Suprapubic skin (tissue), 4 donors: ENCODE measurements around the gene SNAPC1. TPM values are rescaled to one million over a fixed set of nuclear protein-coding genes. Genes with fewer than 3 reads are reported as not detected.
"Not testable (repeated sequence)": the region's sequence is repeated elsewhere in the genome, so short reads cannot be mapped to it uniquely, and the experiment has no call there.

Experiments used
- DNase-seq, 2 donors: peaks; one replicate each; pipeline ENCODE4 v3.0.0-alpha.2; 2019; ENCODE audit warnings: low spot score in 2 of 2
- H3K27ac ChIP-seq: fragments of 200-600 bp; sonication (generic); one replicate; pipeline ENCODE4 v1.5.1; 2019
- H3K27me3 ChIP-seq: fragments of 200-600 bp; sonication (generic); one replicate; pipeline ENCODE4 v1.5.1; 2019
- H3K36me3 ChIP-seq: fragments of 200-600 bp; sonication (generic); one replicate; pipeline ENCODE4 v1.5.1; 2019
- H3K4me1 ChIP-seq: fragments of 200-600 bp; sonication (generic); one replicate; pipeline ENCODE4 v1.5.1; 2019
- H3K4me3 ChIP-seq: fragments of 200-600 bp; sonication (generic); one replicate; pipeline ENCODE4 v1.5.1; 2019; ENCODE audit warnings: mild to moderate bottlenecking
- H3K9me3 ChIP-seq: fragments of 200-600 bp; sonication (generic); one replicate; pipeline ENCODE4 v1.5.1; 2019
- EP300 ChIP-seq: sonication (generic); formaldehyde crosslinking; IDR thresholded peaks from one replicate; pipeline ENCODE4 v1.6.1; 2017; ENCODE audit warnings: antibody characterized with exemption
- POLR2A ChIP-seq, 2 donors: fragments of 450-650 bp; IDR thresholded peaks; one replicate each; pipeline ENCODE4 v1.6.1; 2017; ENCODE audit warnings: antibody characterized with exemption in 2 of 2, mild to moderate bottlenecking in 2 of 2, moderate library complexity in 2 of 2
- POLR2AphosphoS5 ChIP-seq, 3 donors: sonication (generic); formaldehyde crosslinking; IDR thresholded peaks; one replicate each; pipeline ENCODE4 v1.6.1; 2017; ENCODE audit warnings: antibody characterized with exemption in 3 of 3
- WGBS: methylation state at CpG from one replicate; pipeline ENCODE4 v1.1.5; 2018; 5-methylcytosine and 5-hydroxymethylcytosine counted together
- total RNA-seq, 4 donors: library from RNA; depleted of rRNA; stranded (reverse); fragments of >200 nt; gene quantifications; one replicate each; pipeline ENCODE4 v1.1.0, GENCODE V29; 2016
- TF ChIP-seq, protein P1 (sequence below), 2 donors: fragments of 200-600 bp in 1 of 2; fragments of 450-650 bp in 1 of 2; sonication (generic) in 1 of 2; IDR thresholded peaks; one replicate each; pipeline ENCODE4 v1.5.1; 2016 to 2019; ENCODE audit warnings: antibody characterized with exemption in 2 of 2, mild to moderate bottlenecking in 1 of 2, moderate library complexity in 1 of 2

SNAPC1 gene
- total RNA-seq, 4 donors from 2014 or later: 5.2 to 9.3 (median 6.5) TPM

GRCh38 chr14:61750708-61751474 is 11.3 kb upstream of the SNAPC1 start:
- TF ChIP-seq EP300 (no peak), POLR2AphosphoS5 (IDR thresholded peaks at IDR 0.05) (no peak), POLR2A (IDR thresholded peaks at IDR 0.05) (peak in 1 of 2 donors; percentile 70)
- TF ChIP-seq, protein P1, sequence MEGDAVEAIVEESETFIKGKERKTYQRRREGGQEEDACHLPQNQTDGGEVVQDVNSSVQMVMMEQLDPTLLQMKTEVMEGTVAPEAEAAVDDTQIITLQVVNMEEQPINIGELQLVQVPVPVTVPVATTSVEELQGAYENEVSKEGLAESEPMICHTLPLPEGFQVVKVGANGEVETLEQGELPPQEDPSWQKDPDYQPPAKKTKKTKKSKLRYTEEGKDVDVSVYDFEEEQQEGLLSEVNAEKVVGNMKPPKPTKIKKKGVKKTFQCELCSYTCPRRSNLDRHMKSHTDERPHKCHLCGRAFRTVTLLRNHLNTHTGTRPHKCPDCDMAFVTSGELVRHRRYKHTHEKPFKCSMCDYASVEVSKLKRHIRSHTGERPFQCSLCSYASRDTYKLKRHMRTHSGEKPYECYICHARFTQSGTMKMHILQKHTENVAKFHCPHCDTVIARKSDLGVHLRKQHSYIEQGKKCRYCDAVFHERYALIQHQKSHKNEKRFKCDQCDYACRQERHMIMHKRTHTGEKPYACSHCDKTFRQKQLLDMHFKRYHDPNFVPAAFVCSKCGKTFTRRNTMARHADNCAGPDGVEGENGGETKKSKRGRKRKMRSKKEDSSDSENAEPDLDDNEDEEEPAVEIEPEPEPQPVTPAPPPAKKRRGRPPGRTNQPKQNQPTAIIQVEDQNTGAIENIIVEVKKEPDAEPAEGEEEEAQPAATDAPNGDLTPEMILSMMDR (IDR thresholded peaks at IDR 0.05): no peak
- Histone ChIP-seq H3K36me3 (peaks cover 18% of the 10 kb centered on the region), H3K27ac (peak overlapping the region; percentile 89), H3K4me3 (peak overlapping the region; percentile 65), H3K27me3 (no peaks in the 10 kb centered on the region), H3K4me1 (peaks cover 14% of the 10 kb centered on the region), H3K9me3 (no peaks in the 10 kb centered on the region)
- WGBS: 3% methylated on average over 33 of the region's 54 CpGs
- peak; percentile 89 to 93 for DNase-seq

GRCh38 chr14:61751475-61751989 is 10.7 kb upstream of the SNAPC1 start:
- Histone ChIP-seq H3K36me3 (peaks cover 11% of the 10 kb centered on the region), H3K27me3 (no peaks in the 10 kb centered on the region), H3K4me3 (peak overlapping the region; percentile 65), H3K4me1 (peaks cover 14% of the 10 kb centered on the region), H3K27ac (peak overlapping the region; percentile 89), H3K9me3 (no peaks in the 10 kb centered on the region)
- WGBS: 27% methylated on average over 8 of the region's 8 CpGs
- DNase-seq: no peak
- TF ChIP-seq POLR2A (IDR thresholded peaks at IDR 0.05): no peak
- no peak for TF ChIP-seq POLR2AphosphoS5 (IDR thresholded peaks at IDR 0.05)
- TF ChIP-seq, protein P1 (IDR thresholded peaks at IDR 0.05): no peak
- no peak for TF ChIP-seq EP300

DNA sequence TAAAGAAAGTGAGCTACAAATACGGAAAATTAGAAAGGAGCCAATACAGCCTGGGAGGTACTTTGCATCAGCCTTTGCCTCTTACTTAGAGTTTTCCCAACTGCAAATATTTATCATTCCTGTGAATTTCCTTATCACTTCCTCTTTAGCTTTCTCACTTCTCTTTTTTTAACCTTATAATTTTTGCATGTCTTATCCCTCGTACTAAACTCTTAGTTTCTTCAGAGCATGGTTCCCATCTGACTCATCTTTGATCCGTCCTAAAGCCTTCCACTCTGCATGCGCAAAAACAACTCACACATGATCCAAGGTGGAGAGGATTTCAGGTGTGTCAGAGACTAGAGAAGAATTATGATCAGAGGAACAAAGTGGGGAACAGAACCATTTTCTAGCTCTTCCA is 9.6 kb upstream of the SNAPC1 start:
- Histone ChIP-seq H3K27me3 (no peaks in the 10 kb centered on the region), H3K27ac (no peak overlapping the region), H3K4me3 (no peak overlapping the region), H3K4me1 (peaks cover 14% of the 10 kb centered on the region), H3K9me3 (no peaks in the 10 kb centered on the region), H3K36me3 (peaks cover under 1% of the 10 kb centered on the region)
- 47% methylated on average over 4 of the region's 4 CpGs for WGBS
- no peak for DNase-seq
- no peak for TF ChIP-seq EP300
- no peak for TF ChIP-seq POLR2A (IDR thresholded peaks at IDR 0.05)
- TF ChIP-seq, protein P1 (IDR thresholded peaks at IDR 0.05): no peak
- TF ChIP-seq POLR2AphosphoS5 (IDR thresholded peaks at IDR 0.05): no peak

DNA sequence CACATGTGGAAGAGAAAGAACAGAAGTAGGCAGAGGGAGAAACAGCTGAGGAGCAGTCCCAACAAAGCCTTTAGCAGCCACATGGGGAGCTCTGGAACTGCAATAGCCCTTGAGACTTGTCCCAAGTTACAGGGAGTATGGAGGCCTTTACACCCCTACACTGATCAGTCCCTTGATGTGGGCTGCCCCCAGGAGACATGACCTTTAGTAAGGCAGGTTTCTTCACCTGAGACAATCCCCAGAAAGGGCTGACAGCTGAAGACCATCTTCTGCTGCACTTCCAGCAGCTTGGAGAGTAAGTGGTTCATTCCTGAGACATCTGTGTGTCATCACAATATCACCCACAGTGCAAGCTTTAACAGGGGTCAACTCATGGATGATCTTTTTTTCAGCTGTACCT is 8.6 kb upstream of the SNAPC1 start:
- Histone ChIP-seq H3K36me3 (no peaks in the 10 kb centered on the region), H3K27me3 (no peaks in the 10 kb centered on the region), H3K9me3 (no peaks in the 10 kb centered on the region), H3K4me1 (peaks cover 14% of the 10 kb centered on the region), H3K27ac (no peak overlapping the region), H3K4me3 (no peak overlapping the region)
- no peak for TF ChIP-seq POLR2A (IDR thresholded peaks at IDR 0.05)
- no peak for TF ChIP-seq POLR2AphosphoS5 (IDR thresholded peaks at IDR 0.05)
- TF ChIP-seq, protein P1 (IDR thresholded peaks at IDR 0.05): no peak
- no peak for TF ChIP-seq EP300
- no peak for DNase-seq

DNA sequence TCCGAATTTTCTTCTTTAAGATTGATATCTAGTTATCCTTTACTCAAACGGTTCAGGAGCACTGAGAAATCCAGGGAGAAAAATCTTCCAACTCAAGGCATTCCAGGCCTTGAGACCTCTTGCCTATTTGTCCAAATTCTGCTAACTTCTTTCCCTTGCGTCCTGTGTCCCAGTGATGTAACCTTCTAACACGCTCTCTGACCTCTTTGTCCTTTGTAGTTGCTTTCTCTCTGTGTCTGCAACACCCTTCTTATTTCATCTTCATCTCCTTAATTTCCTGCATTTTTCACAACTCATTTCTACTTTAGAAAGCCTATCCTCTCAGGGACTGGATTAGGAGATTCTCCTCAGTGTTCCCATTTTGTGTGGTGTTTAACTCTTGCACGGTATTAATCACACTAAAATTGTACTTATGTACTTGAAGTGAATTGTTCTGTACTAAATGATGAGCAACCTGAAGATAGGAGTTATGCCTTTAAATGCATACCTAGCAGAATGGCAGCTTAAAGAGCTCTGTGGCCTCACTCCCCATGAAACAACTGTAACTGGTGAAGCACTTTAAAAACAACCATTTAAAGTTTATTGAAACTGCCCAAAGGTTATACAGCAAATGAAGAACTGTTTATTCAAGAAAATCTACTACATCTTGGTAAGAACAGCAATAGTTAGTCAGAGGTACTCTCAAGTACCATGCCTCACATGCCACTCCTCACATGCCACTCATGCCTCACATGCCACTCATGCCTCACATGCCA is 7.4 kb upstream of the SNAPC1 start:
- TF ChIP-seq, protein P1 (IDR thresholded peaks at IDR 0.05): no peak
- no peak for TF ChIP-seq POLR2A (IDR thresholded peaks at IDR 0.05)
- TF ChIP-seq EP300: no peak
- no peak for TF ChIP-seq POLR2AphosphoS5 (IDR thresholded peaks at IDR 0.05)
- Histone ChIP-seq H3K4me3 (no peak overlapping the region), H3K4me1 (peaks cover 14% of the 10 kb centered on the region), H3K9me3 (no peaks in the 10 kb centered on the region), H3K27ac (no peak overlapping the region), H3K36me3 (no peaks in the 10 kb centered on the region), H3K27me3 (no peaks in the 10 kb centered on the region)
- WGBS: 81% methylated on average over 5 of the region's 5 CpGs
- DNase-seq: no peak

- H3K9me3 ChIP-seq, H3K36me3 ChIP-seq, H3K27me3 ChIP-seq, DNase-seq, H3K4me3 ChIP-seq, H3K27ac ChIP-seq: not testable (repeated sequence)
- peaks cover 13% of the 10 kb centered on the region for H3K4me1 ChIP-seq
Observed at GRCh38 chr14:61755382-61755742, 6.9 kb upstream of the SNAPC1 start.
